SK-N-SH (cell line): Measurements from ENCODE around the gene PRKACB. TPM values are rescaled to one million over a fixed set of nuclear protein-coding genes. Genes with fewer than 3 reads are reported as not detected.

Experiments used
- polyA plus RNA-seq, 3 experiments: library from polyadenylated mRNA; depleted of rRNA; stranded (reverse); fragments of >200 nt; gene quantifications; 2 replicates each; pipeline ENCODE4 v1.2.3, GENCODE V29; 2012
- small RNA-seq, 7 experiments: library from RNA; depleted of rRNA; stranded (forward); fragments of <200 nt; gene quantifications; one replicate each; pipeline ENCODE3, GENCODE V24; 2012

Gene PRKACB
- polyA plus RNA-seq, 1 of the 3 experiments (the other 2 are of a cell fraction) = 7.5 TPM

Small RNA genes within 50 kb of the gene (small RNA-seq; reads per million reads assigned to genes)
- gene AL450063.1 = 0 to 0.06 (median 0) reads per million in 7 experiments
- gene RF00410 = 0 to 0.52 (median 0) reads per million in 7 experiments

Other genes starting within 250 kb of the PRKACB start
- 7.3 and 11.5 TPM in 2 replicates for gene TTLL7, start 145.1 kb upstream of the PRKACB start, polyA plus RNA-seq (2012; rRNA removed)
- 1.3 and 1.9 TPM in 2 replicates for gene SAMD13, start 157.4 kb downstream of the PRKACB start, polyA plus RNA-seq (2012; rRNA removed)